Measurements from ENCODE around the gene GTPBP3.
A peak's percentile ranks its signal among the peaks of the same experiment; 100 is the strongest.

The GTPBP3 gene

DNA sequence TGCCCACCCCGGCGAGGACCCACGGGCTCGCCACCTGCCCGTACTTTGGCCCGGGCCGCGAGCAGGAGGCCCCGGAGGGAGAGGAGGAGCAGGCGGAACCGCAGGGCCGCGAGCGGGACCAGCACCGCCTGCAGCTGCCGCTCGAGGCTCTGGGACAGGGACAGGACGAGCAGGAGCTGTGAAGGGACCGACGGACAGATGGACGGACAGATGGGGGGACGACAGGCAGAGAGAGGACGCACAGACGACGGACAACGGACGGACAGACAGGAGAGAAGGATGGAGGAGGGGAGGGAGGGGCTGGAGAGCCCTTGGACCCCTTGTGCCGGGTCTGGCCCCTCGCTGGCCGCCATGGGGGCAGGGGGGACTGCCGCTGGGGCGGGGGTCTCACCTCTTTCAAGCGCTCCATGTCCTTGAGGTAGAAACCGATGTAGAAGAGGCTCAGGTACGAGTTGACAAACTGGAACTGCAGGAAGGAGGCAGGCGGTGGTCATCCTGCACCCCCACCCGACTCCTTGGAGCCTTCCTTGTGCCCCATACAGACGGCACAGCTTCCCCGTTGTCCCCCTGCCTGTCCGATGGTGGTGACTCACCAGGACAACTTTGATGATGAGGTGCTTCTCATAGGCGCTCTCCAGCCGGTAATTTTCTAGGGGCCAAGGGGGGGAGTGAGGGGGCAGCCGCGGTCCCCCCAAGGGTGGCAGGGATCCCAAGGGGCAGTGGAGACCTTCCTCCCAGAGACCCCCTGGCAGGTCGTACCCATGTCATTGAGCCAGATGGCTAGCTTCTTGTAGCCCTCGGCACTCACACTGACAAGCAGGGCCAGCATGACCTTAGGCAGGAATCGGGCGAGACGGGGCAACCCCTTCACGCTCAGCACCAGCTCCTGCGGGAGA is 7.7 kb upstream of the GTPBP3 start:
- Histone ChIP-seq H3K27me3 (ENCODE audit: control insufficient read depth, insufficient read depth, low read length) (peaks cover 16% of the 10 kb centered on the region), H3K27ac (ENCODE audit: low read depth, low read length) (no peak overlapping the region), H3K4me1 (ENCODE audit: control insufficient read depth, insufficient read depth, low read length) (peaks cover 21% of the 10 kb centered on the region), H3K4me3 (ENCODE audit: low read depth, low read length) (peak overlapping the region; percentile 54; the same call in 1 of the 2 replicates), H3K9me3 (ENCODE audit: control insufficient read depth, insufficient read depth, low read depth, low read length) (no peaks in the 10 kb centered on the region), H3K9ac (ENCODE audit: low read length) (no peak overlapping the region), H3K36me3 (ENCODE audit: control insufficient read depth, insufficient read depth, low read length) (peaks cover 9% of the 10 kb centered on the region)

DNA sequence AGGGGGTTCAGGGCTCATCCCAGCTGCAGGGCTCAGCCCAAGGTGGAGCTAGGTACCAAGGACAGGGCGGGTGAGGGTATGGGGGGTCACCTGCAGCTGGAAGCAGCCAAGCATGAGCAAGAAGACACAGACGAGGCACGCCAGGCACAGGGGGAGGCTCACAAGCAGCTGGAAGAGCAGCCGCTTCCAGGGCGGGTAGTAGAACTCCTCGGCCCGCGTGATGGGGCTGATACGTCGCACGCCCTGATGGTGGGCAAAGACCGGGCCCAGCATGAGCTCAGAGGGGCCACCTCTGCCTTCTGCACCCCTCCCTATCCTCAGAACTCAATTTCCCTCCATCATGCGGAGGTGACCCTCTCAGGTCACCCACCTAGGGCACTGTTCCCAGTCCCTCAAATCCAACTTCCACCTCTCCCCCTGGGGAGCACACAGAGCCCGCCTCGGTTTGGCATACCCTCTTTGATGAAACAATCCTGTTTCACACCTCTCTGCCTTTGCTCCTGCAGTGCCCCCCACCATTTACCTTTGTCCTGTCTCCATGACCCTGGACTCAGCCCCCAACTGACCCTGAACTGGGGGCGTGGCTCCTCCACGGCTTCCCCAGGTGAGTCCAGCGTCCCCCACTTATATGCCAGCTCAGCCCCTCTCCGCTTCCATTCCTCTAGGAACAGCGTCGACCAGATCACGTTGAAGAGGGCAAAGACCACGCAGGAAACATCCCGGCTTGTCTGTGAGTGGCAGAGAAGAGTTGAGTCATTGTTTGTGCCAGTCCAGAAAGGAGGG is 6.9 kb upstream of the GTPBP3 start:
- Histone ChIP-seq H3K4me3 (ENCODE audit: low read depth, low read length) (no peak overlapping the region), H3K27me3 (ENCODE audit: control insufficient read depth, insufficient read depth, low read length) (peaks cover 16% of the 10 kb centered on the region), H3K27ac (ENCODE audit: low read depth, low read length) (no peak overlapping the region), H3K9ac (ENCODE audit: low read length) (no peak overlapping the region), H3K4me1 (ENCODE audit: control insufficient read depth, insufficient read depth, low read length) (peaks cover 21% of the 10 kb centered on the region), H3K36me3 (ENCODE audit: control insufficient read depth, insufficient read depth, low read length) (peaks cover under 1% of the 10 kb centered on the region; the same call in 1 of the 2 replicates), H3K9me3 (ENCODE audit: control insufficient read depth, insufficient read depth, low read depth, low read length) (no peaks in the 10 kb centered on the region)

DNA sequence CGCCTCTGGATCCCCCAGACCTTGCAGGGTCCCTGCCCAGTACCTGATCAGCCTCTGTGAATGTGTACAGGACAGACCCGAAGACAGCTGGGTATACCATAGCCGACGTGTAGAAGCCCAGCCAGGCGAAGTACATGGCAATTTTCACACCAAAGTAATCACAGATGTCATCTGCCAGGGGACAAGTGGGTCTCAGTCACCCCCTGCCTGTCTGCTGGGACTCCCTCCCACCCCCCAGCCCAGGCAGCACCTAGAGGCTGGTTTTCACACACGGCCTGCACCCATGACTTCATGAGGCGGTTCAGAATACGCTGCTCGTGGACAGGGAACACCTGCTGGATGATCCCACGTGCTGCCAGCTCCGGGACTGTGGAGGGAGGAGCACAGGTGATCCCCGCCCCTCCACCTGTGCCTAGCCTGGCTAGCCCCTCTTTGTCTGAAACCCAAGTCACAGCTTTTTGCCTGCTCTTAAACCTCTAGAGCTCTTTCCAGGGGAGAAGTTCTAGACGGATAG is 6.3 kb upstream of the GTPBP3 start:
- Histone ChIP-seq H3K4me3 (ENCODE audit: low read depth, low read length) (no peak overlapping the region), H3K27me3 (ENCODE audit: control insufficient read depth, insufficient read depth, low read length) (peaks cover 16% of the 10 kb centered on the region), H3K9me3 (ENCODE audit: control insufficient read depth, insufficient read depth, low read depth, low read length) (no peaks in the 10 kb centered on the region), H3K4me1 (ENCODE audit: control insufficient read depth, insufficient read depth, low read length) (peaks cover 21% of the 10 kb centered on the region), H3K36me3 (ENCODE audit: control insufficient read depth, insufficient read depth, low read length) (no peaks in the 10 kb centered on the region), H3K27ac (ENCODE audit: low read depth, low read length) (no peak overlapping the region), H3K9ac (ENCODE audit: low read length) (no peak overlapping the region)

DNA sequence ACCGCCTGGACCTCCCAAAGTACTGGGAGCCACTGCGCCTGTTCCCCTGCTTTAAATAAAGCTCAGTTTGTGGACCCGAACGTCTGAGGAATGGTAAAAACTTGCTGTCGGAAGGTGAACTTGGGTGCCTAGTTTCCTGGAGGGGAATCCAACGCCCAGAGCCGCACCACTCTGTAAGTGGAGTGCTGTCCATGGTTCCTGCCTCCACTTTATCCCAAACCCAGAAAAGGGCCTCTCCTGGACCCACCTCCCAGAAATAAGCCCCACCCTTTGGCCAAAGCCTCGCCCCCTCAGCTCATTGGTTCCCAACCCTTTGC is 5.0 kb upstream of the GTPBP3 start:
- H3K4me1 ChIP-seq (ENCODE audit: control insufficient read depth, insufficient read depth, low read length) = peaks cover 11% of the 10 kb centered on the region; the same call in 1 of the 2 replicates
- no peak overlapping the region for H3K27ac ChIP-seq (ENCODE audit: low read depth, low read length)
- no peak overlapping the region for H3K4me3 ChIP-seq (ENCODE audit: low read depth, low read length)
- H3K27me3 ChIP-seq (ENCODE audit: control insufficient read depth, insufficient read depth, low read length) = peaks cover 16% of the 10 kb centered on the region
- H3K9ac ChIP-seq (ENCODE audit: low read length) = no peak overlapping the region
- H3K9me3 ChIP-seq (ENCODE audit: control insufficient read depth, insufficient read depth, low read depth, low read length) = no peaks in the 10 kb centered on the region
- no peaks in the 10 kb centered on the region for H3K36me3 ChIP-seq (ENCODE audit: control insufficient read depth, insufficient read depth, low read length)

DNA sequence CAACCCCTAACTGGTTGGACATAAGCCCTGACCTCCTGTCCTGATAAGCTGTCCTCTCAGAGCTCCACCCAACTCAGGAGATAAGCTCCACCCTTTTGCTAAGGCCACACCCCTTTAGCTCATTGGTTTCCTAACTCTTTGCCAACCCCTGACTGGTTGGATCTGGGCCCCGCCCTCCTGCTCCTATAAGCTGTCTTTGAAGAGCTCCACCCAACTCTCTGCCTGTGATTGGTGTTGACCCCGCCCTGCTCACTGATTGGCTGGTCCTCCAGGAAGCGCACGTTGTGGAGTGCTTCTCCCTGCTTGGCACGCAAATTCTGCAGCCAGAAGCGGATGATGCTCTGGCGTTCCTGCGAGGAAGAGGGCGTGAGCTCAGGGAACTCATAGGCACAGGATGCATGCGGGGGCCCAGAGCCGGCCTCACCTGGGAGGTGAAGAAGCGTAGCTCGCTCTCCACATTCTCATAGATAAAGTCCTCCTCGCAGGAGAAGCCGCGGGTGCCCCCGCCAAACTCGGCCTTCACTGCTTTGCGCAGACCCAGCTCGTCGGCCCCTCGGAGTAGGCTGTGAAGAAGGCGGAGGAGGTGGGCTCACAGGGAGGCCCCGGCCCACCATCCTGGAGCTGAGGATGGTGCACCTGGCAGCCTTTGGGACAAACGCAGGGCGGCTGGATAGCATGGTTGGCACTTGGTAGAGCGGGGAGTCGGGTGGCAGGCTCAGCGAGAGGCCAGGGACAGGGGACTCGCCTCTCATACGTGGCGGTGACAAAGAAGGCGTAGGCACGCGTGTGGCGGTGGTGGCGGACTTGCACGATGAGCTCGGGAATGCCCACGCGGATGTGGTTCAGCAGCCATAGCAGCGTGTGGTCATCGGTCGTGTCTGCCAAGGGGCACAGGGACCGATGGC is 4.4 kb upstream of the GTPBP3 start:
- Histone ChIP-seq H3K4me3 (ENCODE audit: low read depth, low read length) (peak overlapping the region; percentile 23), H3K4me1 (ENCODE audit: control insufficient read depth, insufficient read depth, low read length) (peaks cover 8% of the 10 kb centered on the region; the same call in 1 of the 2 replicates), H3K27me3 (ENCODE audit: control insufficient read depth, insufficient read depth, low read length) (peaks cover 16% of the 10 kb centered on the region), H3K9me3 (ENCODE audit: control insufficient read depth, insufficient read depth, low read depth, low read length) (no peaks in the 10 kb centered on the region), H3K9ac (ENCODE audit: low read length) (no peak overlapping the region), H3K36me3 (ENCODE audit: control insufficient read depth, insufficient read depth, low read length) (no peaks in the 10 kb centered on the region), H3K27ac (ENCODE audit: low read depth, low read length) (no peak overlapping the region)

DNA sequence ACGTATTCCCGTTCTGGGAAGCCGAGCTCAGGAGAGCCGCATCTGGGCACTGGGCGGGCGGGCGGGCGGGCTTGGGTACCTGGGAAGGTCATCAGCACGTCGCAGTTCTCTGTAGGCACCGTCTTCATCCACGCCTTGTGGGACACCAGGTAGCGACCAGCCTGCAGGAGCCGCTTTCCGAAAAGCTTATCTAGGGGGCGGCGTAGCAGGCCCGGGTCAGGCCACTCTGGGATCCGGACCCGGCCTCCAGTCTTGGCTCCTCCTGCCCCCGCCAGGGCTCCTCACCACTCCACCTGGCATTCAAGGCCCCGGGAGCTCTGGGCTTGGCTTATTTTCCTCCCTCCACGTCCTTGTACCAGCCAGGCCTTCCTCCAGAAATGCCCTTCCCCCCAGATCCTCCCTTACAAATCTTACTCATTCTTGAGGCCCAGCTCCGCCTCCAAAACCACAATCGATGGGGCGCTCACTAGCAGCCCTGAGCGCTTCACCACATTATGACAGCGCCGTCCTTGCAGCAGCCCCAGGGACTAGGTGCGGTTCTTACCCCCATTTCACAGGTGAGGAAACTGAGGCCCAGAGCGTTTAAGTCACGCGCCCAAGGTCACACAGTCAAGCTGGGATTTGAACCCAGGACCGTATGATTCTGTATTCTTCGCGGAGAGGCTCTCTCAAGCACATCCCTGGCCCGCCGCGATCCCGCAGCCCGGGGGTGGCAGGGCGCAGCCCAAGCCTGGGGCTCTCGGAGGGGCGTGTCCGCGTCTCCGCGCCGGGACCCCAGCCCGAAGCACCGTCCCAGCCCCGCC is 3.5 kb upstream of the GTPBP3 start:
- H3K27ac ChIP-seq (ENCODE audit: low read depth, low read length) = no peak overlapping the region
- peak overlapping the region; percentile 82 for H3K4me3 ChIP-seq (ENCODE audit: low read depth, low read length)
- H3K36me3 ChIP-seq (ENCODE audit: control insufficient read depth, insufficient read depth, low read length) = no peaks in the 10 kb centered on the region
- peaks cover 17% of the 10 kb centered on the region for H3K4me1 ChIP-seq (ENCODE audit: control insufficient read depth, insufficient read depth, low read length)
- H3K27me3 ChIP-seq (ENCODE audit: control insufficient read depth, insufficient read depth, low read length) = peaks cover 15% of the 10 kb centered on the region
- peak overlapping the region; percentile 65 for H3K9ac ChIP-seq (ENCODE audit: low read length)
- no peaks in the 10 kb centered on the region for H3K9me3 ChIP-seq (ENCODE audit: control insufficient read depth, insufficient read depth, low read depth, low read length)

DNA sequence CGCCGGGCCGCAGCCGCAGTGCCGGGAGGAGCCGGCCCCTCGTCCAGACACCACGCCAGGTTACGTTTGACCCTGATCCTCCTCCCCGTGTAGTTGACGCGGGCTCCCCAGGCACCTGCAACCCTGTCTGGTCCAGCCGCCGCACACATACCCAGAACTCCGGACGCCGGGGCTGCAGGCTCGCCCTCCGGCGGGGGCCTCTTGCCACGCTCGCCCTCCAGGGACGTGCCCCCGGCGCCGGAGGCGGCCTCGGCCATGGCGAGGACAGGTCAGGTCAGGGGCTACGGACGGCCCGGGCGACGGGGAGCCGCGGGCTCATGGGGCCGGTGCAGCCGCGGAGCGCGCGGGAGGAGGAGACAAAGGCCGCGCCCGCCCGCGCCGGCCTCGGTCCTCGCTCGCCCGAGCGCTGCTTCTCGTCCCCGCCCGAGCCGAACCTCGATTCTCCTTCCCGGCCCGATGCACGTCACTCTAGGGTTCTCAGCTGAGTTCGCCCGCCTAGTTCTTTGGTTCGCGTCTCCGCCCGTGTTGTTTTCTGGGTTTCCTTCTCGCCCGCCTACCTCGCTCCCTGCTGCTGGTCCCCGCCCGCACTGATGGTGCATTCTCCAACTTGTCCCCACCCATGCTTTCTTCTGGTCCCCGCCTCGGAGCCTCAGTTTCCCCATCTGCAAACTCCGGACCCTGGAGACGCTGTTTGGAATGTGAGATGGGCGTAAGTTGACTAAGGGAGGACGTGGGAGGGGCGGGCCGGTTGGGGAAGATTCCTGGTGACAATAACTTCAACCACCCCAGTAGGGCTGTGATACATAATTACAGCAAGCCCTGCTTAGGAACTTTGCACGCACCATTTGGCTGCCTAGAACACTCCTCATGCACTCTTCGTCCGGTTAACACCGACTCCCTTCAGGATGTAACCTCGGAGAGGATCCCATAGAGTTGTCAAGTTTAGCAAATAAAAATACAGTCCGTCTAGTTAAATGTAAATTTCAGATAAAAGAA is 2.6 kb upstream of the GTPBP3 start, which contains the start of gene ANO8:
ANO8 (minus strand) TSS at position 442 of the 996 bp plus-strand sequence; CDS start at position 257, 185 bp downstream.
- Histone ChIP-seq H3K9me3 (ENCODE audit: control insufficient read depth, insufficient read depth, low read depth, low read length) (no peaks in the 10 kb centered on the region), H3K4me1 (ENCODE audit: control insufficient read depth, insufficient read depth, low read length) (peaks cover 20% of the 10 kb centered on the region), H3K36me3 (ENCODE audit: control insufficient read depth, insufficient read depth, low read length) (no peaks in the 10 kb centered on the region), H3K4me3 (ENCODE audit: low read depth, low read length) (peak within 1 kb of the TSS; percentile 82), H3K27ac (ENCODE audit: low read depth, low read length) (no peak within 1 kb of the TSS), H3K9ac (ENCODE audit: low read length) (peak within 1 kb of the TSS; percentile 65), H3K27me3 (ENCODE audit: control insufficient read depth, insufficient read depth, low read length) (peaks cover 7% of the 10 kb centered on the region; the same call in 1 of the 2 replicates)

DNA sequence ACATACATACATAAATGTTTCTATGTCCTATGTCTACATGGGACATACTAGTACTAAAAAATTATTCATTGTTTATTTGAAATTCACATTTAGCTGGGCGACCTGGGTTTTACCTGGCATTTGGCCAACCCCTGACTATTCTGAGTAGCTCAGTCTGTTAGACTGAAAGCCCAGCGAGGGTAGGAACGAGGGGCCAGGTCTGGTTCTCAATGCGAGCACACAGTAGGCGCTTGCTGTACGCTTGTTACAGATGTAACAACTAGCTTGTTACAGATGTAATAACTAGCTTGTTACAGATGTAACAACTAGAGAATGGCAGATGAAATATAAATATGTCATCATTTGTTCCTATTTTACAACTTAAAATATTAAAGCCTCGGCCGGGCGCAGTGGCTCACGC is 1.8 kb upstream of the GTPBP3 start:
- Histone ChIP-seq H3K27me3 (ENCODE audit: control insufficient read depth, insufficient read depth, low read length) (no peaks in the 10 kb centered on the region; the same call in 1 of the 2 replicates), H3K4me3 (ENCODE audit: low read depth, low read length) (no peak overlapping the region), H3K36me3 (ENCODE audit: control insufficient read depth, insufficient read depth, low read length) (no peaks in the 10 kb centered on the region), H3K27ac (ENCODE audit: low read depth, low read length) (no peak overlapping the region), H3K9me3 (ENCODE audit: control insufficient read depth, insufficient read depth, low read depth, low read length) (no peaks in the 10 kb centered on the region), H3K4me1 (ENCODE audit: control insufficient read depth, insufficient read depth, low read length) (peaks cover 24% of the 10 kb centered on the region), H3K9ac (ENCODE audit: low read length) (no peak overlapping the region)
